Parathyroid adenoma (tissue), 2 donors: ENCODE results near the gene ZNF609.

Experiments
- H2AFZ ChIP-seq: fragments of 300-600 bp; sonication (generic); one replicate; pipeline ENCODE4 v1.7.0; 2017; ENCODE audit warnings: antibody characterized with exemption, mild to moderate bottlenecking
- H3K27ac ChIP-seq: fragments of 300-600 bp; sonication (generic); one replicate; pipeline ENCODE4 v1.7.0; 2017
- H3K27me3 ChIP-seq: fragments of 300-600 bp; sonication (generic); one replicate; pipeline ENCODE4 v1.7.0; 2017; ENCODE audit warnings: low read length; ENCODE audit not compliant: control insufficient read depth, insufficient read depth
- H3K36me3 ChIP-seq: fragments of 300-600 bp; sonication (generic); one replicate; pipeline ENCODE4 v1.7.0; 2017; ENCODE audit warnings: low read length; ENCODE audit not compliant: control insufficient read depth, insufficient read depth
- H3K4me1 ChIP-seq: fragments of 300-600 bp; sonication (generic); one replicate; pipeline ENCODE4 v1.7.0; 2017; ENCODE audit warnings: control low read depth
- H3K4me2 ChIP-seq: fragments of 300-600 bp; sonication (generic); one replicate; pipeline ENCODE4 v1.7.0; 2017; ENCODE audit warnings: low read length
- H3K4me3 ChIP-seq: fragments of 300-600 bp; sonication (generic); one replicate; pipeline ENCODE4 v1.7.0; 2017; ENCODE audit warnings: low read depth, low read length
- H3K79me2 ChIP-seq: fragments of 300-600 bp; sonication (generic); one replicate; pipeline ENCODE4 v1.7.0; 2017; ENCODE audit warnings: control low read depth
- H3K9ac ChIP-seq: fragments of 300-600 bp; sonication (generic); one replicate; pipeline ENCODE4 v1.7.0; 2017; ENCODE audit warnings: mild to moderate bottlenecking
- H3K9me3 ChIP-seq: fragments of 300-600 bp; sonication (generic); one replicate; pipeline ENCODE4 v1.7.0; 2017; ENCODE audit warnings: low read length; ENCODE audit not compliant: control insufficient read depth
- CTCF ChIP-seq: fragments of 300-600 bp; sonication (generic); IDR thresholded peaks from one replicate; pipeline ENCODE4 v1.7.0; 2017; ENCODE audit warnings: antibody characterized with exemption, mild to moderate bottlenecking
- donor health status: primary hyperparathyroidism.

Gene ZNF609

GRCh38 chr15:64530472-64530871 lies 70.1 kb downstream of the ZNF609 start:
- H3K9me3 ChIP-seq = no peaks in the 10 kb centered on the region
- H3K9ac ChIP-seq = no peak overlapping the region
- H2AFZ ChIP-seq = no peak overlapping the region
- H3K4me3 ChIP-seq = no peak overlapping the region
- H3K79me2 ChIP-seq = peaks cover 30% of the 10 kb centered on the region
- no peaks in the 10 kb centered on the region for H3K36me3 ChIP-seq
- H3K27me3 ChIP-seq = no peaks in the 10 kb centered on the region
- no peaks in the 10 kb centered on the region for H3K4me1 ChIP-seq
- no peak overlapping the region for H3K27ac ChIP-seq
- H3K4me2 ChIP-seq = no peak overlapping the region
- no peak for TF ChIP-seq CTCF

- no peak overlapping the region for H3K27ac ChIP-seq
Measured at GRCh38 chr15:64530918-64531317, 70.5 kb downstream of the ZNF609 start.

GRCh38 chr15:64532521-64533315 lies 72.3 kb downstream of the ZNF609 start:
- no peak overlapping the region for H2AFZ ChIP-seq
- H3K9me3 ChIP-seq = no peaks in the 10 kb centered on the region
- no peak for TF ChIP-seq CTCF
- H3K27ac ChIP-seq = no peak overlapping the region
- no peak overlapping the region for H3K9ac ChIP-seq
- no peaks in the 10 kb centered on the region for H3K27me3 ChIP-seq
- no peak overlapping the region for H3K4me2 ChIP-seq
- H3K4me3 ChIP-seq = no peak overlapping the region
- no peaks in the 10 kb centered on the region for H3K36me3 ChIP-seq
- H3K79me2 ChIP-seq = peaks cover 26% of the 10 kb centered on the region
- H3K4me1 ChIP-seq = no peaks in the 10 kb centered on the region

More at GRCh38 chr15:64530918-64531317, 70.5 kb downstream of the ZNF609 start:
- H3K9ac ChIP-seq = no peak overlapping the region
- H3K27me3 ChIP-seq = no peaks in the 10 kb centered on the region
- H3K9me3 ChIP-seq = no peaks in the 10 kb centered on the region
- peaks cover 30% of the 10 kb centered on the region for H3K79me2 ChIP-seq
- no peak overlapping the region for H3K4me3 ChIP-seq
- TF ChIP-seq CTCF = no peak
- no peaks in the 10 kb centered on the region for H3K36me3 ChIP-seq
- H3K4me2 ChIP-seq = no peak overlapping the region
- no peaks in the 10 kb centered on the region for H3K4me1 ChIP-seq
- H2AFZ ChIP-seq = no peak overlapping the region

GRCh38 chr15:64535460-64536243 lies 75.3 kb downstream of the ZNF609 start:
- H3K4me1 ChIP-seq = no peaks in the 10 kb centered on the region
- peaks cover 10% of the 10 kb centered on the region for H3K79me2 ChIP-seq
- H3K4me2 ChIP-seq = no peak overlapping the region
- H3K9me3 ChIP-seq = no peaks in the 10 kb centered on the region
- no peaks in the 10 kb centered on the region for H3K36me3 ChIP-seq
- no peak overlapping the region for H3K4me3 ChIP-seq
- H3K27ac ChIP-seq = no peak overlapping the region
- no peak overlapping the region for H3K9ac ChIP-seq
- no peak overlapping the region for H2AFZ ChIP-seq
- no peak for TF ChIP-seq CTCF
- no peaks in the 10 kb centered on the region for H3K27me3 ChIP-seq
